ENCODE results near the gene SPINK1. TPM values are rescaled to one million over a fixed set of nuclear protein-coding genes. Genes with fewer than 3 reads are reported as not detected.
"Not testable (repeated sequence)": the region's sequence is repeated elsewhere in the genome, so short reads cannot be mapped to it uniquely, and the experiment has no call there.

SPINK1 gene, protein sequence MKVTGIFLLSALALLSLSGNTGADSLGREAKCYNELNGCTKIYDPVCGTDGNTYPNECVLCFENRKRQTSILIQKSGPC
- 0.21 TPM for total RNA-seq

GRCh38 chr5:147831465-147831864, at the start of gene SPINK1:
Gene SPINK1, minus strand, starts transcription at chr5:147831671. Its CDS starts 94 bp downstream, at chr5:147831577.
- Histone ChIP-seq H3K27me3 (ENCODE audit: insufficient read depth, low read length) (no peaks in the 10 kb centered on the region), H3K4me1 (ENCODE audit: insufficient read depth, low read length) (no peaks in the 10 kb centered on the region), H3K4me3 (ENCODE audit: low read length) (no peak within 1 kb of the TSS), H3K9me3 (ENCODE audit: low read depth, low read length) (no peaks in the 10 kb centered on the region)

GRCh38 chr5:147880487-147880886, 49.0 kb upstream of the SPINK1 start:
- no peak overlapping the region for H3K4me3 ChIP-seq (ENCODE audit: low read length)
- no peaks in the 10 kb centered on the region for H3K4me1 ChIP-seq (ENCODE audit: insufficient read depth, low read length)
- H3K9me3 ChIP-seq (ENCODE audit: low read depth, low read length) = no peaks in the 10 kb centered on the region
- H3K27me3 ChIP-seq (ENCODE audit: insufficient read depth, low read length) = no peaks in the 10 kb centered on the region

- Histone ChIP-seq H3K4me3 (ENCODE audit: low read length) (no peak overlapping the region), H3K9me3 (ENCODE audit: low read depth, low read length) (no peaks in the 10 kb centered on the region), H3K27me3 (ENCODE audit: insufficient read depth, low read length) (no peaks in the 10 kb centered on the region), H3K4me1 (ENCODE audit: insufficient read depth, low read length) (no peaks in the 10 kb centered on the region)
Measured at GRCh38 chr5:147879784-147880183, 48.3 kb upstream of the SPINK1 start.

DNA sequence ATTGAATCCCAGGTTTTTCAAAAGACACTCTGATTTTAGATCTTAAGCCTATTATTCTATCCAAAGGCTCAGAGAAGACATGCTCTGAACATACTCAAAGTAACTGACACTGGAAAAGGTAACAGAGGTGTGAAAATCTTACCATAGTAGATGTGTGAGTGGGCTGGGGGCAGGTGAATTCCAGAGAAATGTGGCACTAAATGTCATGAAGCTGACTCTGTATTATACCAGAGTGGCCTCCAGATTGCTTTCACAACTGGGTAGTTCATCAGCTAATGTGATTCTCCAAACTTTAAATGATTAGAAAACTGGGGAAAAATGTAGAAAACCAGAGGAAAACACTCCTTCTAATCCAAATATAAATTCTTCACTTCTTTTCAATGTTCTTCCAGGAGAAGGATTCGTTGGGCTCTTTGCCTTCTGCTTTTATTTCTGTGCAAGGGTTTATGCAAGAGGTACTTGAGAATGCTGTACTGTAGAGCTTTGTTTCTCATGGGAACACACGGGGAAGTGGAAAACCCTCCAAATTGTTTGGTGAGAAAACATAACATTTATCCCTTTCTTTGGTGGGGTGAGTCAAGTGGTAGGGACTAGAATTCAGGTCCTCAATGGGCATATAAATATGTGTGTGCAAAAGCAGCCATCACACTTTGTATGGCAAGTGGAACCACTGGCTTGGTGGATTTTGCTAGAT, 46.7 kb upstream of the SPINK1 start, which contains the start of gene SCGB3A2:
SCGB3A2 (plus strand) TSS at position 646 of the 694 bp plus-strand sequence. CDS start 93 bp downstream, outside the sequence.
- Histone ChIP-seq H3K4me3 (ENCODE audit: low read length) (no peak within 1 kb of the TSS), H3K27me3 (ENCODE audit: insufficient read depth, low read length) (no peaks in the 10 kb centered on the region), H3K9me3 (ENCODE audit: low read depth, low read length) (no peaks in the 10 kb centered on the region), H3K4me1 (ENCODE audit: insufficient read depth, low read length) (no peaks in the 10 kb centered on the region)

GRCh38 chr5:147876626-147877025, 45.2 kb upstream of the SPINK1 start:
- H3K4me3 ChIP-seq (ENCODE audit: low read length) = no peak overlapping the region
- no peaks in the 10 kb centered on the region for H3K9me3 ChIP-seq (ENCODE audit: low read depth, low read length)
- no peaks in the 10 kb centered on the region for H3K27me3 ChIP-seq (ENCODE audit: insufficient read depth, low read length)
- H3K4me1 ChIP-seq (ENCODE audit: insufficient read depth, low read length) = no peaks in the 10 kb centered on the region

DNA sequence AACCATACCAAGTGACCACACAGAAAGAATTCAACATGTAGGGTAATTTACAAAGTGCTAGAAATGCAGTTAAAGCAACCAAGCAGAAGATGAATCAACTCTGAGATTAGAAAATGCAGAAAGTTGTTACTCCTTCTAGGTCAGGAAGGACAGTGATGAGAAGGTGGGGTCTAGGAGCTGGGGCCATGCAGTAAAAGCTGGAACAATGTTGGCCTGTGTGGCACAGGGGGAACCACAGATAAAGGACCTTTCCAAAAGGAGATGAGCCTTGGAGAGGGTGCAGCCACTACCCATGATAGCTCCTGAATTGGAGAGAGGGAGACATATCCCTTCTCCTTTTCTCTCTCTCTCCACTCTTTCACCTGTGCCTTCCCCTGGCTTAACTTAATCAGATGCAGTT, 44.7 kb upstream of the SPINK1 start:
- Histone ChIP-seq H3K4me1 (ENCODE audit: insufficient read depth, low read length) (no peaks in the 10 kb centered on the region), H3K9me3 (ENCODE audit: low read depth, low read length) (no peaks in the 10 kb centered on the region), H3K4me3 (ENCODE audit: low read length) (no peak overlapping the region), H3K27me3 (ENCODE audit: insufficient read depth, low read length) (no peaks in the 10 kb centered on the region)

- Histone ChIP-seq H3K4me3 (ENCODE audit: low read length) (no peak overlapping the region), H3K27me3 (ENCODE audit: insufficient read depth, low read length) (no peaks in the 10 kb centered on the region), H3K4me1 (ENCODE audit: insufficient read depth, low read length) (no peaks in the 10 kb centered on the region), H3K9me3 (ENCODE audit: low read depth, low read length) (no peaks in the 10 kb centered on the region)
Measured at GRCh38 chr5:147874910-147875367, 43.5 kb upstream of the SPINK1 start.

GRCh38 chr5:147874118-147874875, 42.8 kb upstream of the SPINK1 start:
- H3K4me3 ChIP-seq (ENCODE audit: low read length) = not testable (repeated sequence)

DNA sequence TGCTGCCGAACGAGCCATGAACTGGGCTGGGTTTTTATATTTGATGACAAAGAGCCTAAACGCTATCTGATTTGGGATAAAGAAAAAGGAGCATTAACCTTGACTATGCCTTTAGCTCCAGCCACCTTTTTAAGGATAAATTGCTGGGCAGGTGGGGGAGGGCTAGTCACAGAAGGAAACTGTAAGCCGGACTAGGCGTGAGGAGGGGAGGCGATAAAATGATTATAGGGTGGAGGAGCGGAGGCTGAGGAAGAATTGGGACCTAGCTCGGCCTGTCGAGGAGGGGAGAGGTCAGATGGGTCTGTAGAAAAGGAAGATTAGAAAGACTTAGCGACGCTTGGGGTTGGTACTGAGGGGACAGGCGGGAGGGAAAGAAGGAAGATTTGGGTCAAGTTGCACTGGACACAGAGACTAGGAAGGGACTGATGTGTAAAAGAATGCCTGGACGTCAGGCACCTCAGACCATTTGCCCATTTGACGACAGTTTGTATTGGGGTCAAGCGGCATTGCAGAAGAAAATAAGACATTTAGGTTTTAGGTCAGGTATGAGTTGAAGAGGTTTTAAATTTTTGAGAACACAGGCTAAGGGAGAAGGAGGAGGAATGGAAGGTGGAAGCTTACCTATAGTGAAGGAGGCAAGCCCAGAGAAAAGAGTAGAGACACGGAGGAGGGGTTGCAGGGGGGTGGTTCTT, 41.4 kb upstream of the SPINK1 start:
- H3K4me3 ChIP-seq (ENCODE audit: low read length); H3K27me3 ChIP-seq (ENCODE audit: insufficient read depth, low read length); H3K4me1 ChIP-seq (ENCODE audit: insufficient read depth, low read length); H3K9me3 ChIP-seq (ENCODE audit: low read depth, low read length): not testable (repeated sequence)

More at GRCh38 chr5:147874118-147874875, 42.8 kb upstream of the SPINK1 start:
- not testable (repeated sequence) for H3K27me3 ChIP-seq (ENCODE audit: insufficient read depth, low read length); H3K9me3 ChIP-seq (ENCODE audit: low read depth, low read length); H3K4me1 ChIP-seq (ENCODE audit: insufficient read depth, low read length)

DNA sequence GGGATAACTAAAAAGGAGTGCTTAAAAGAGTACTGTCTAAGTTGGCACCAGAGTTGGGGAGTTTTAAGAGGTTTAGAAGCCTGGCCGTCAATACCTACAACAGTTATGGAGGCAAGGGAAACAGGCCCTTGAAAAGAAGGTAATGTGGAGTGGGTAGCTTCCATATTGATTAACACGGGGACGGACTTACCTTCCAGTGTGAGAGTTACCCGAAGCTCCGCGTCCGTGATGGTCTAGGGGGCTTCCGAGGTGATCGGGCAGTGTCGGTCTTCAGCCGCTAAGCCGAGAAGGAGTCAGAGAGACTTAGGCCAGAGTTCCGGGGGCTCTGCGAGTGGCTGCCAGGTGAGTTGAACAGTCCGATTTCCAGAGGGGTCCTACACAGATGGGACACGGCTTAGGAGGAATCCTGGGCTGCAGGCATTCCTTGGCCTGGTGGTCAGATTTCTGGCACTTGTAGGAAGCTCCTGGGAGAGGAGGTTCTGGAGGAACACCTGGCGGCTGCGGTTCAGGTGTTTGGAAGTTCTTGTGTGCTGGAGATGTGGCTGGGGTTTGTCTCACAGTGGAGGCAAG, 40.6 kb upstream of the SPINK1 start:
- not testable (repeated sequence) for H3K27me3 ChIP-seq (ENCODE audit: insufficient read depth, low read length); H3K9me3 ChIP-seq (ENCODE audit: low read depth, low read length); H3K4me3 ChIP-seq (ENCODE audit: low read length); H3K4me1 ChIP-seq (ENCODE audit: insufficient read depth, low read length)

GRCh38 chr5:147869892-147870291, 38.4 kb upstream of the SPINK1 start:
- not testable (repeated sequence) for H3K4me1 ChIP-seq (ENCODE audit: insufficient read depth, low read length); H3K27me3 ChIP-seq (ENCODE audit: insufficient read depth, low read length); H3K9me3 ChIP-seq (ENCODE audit: low read depth, low read length); H3K4me3 ChIP-seq (ENCODE audit: low read length)

DNA sequence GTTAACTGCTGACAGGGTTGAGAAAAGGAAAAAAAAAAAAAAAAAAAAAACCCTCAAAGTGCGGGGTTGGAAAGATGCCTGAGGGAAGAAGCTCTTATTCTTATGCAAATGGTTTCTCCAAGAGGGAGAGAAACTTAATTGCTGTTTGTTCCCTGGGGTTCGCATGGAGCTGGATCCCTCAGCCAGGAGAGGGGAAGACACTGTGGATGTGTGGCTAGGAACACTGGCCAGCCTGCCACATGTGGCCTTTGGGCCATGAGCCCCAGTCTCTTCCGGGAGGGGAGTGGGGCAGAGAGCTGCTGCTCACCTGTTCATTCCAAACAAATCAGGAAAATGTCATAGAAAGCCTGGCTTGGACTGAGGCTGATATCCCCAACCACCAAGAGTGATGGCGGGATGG, 37.6 kb upstream of the SPINK1 start:
- Histone ChIP-seq H3K4me1 (ENCODE audit: insufficient read depth, low read length) (no peaks in the 10 kb centered on the region), H3K4me3 (ENCODE audit: low read length) (no peak overlapping the region)

GRCh38 chr5:147863454-147864158, 32.1 kb upstream of the SPINK1 start:
- Histone ChIP-seq H3K9me3 (ENCODE audit: low read depth, low read length) (no peaks in the 10 kb centered on the region), H3K4me1 (ENCODE audit: insufficient read depth, low read length) (no peaks in the 10 kb centered on the region), H3K4me3 (ENCODE audit: low read length) (no peak overlapping the region), H3K27me3 (ENCODE audit: insufficient read depth, low read length) (no peaks in the 10 kb centered on the region)

More for the DNA sequence above, 37.6 kb upstream of the SPINK1 start:
- H3K27me3 ChIP-seq (ENCODE audit: insufficient read depth, low read length) = no peaks in the 10 kb centered on the region
- no peaks in the 10 kb centered on the region for H3K9me3 ChIP-seq (ENCODE audit: low read depth, low read length)

DNA sequence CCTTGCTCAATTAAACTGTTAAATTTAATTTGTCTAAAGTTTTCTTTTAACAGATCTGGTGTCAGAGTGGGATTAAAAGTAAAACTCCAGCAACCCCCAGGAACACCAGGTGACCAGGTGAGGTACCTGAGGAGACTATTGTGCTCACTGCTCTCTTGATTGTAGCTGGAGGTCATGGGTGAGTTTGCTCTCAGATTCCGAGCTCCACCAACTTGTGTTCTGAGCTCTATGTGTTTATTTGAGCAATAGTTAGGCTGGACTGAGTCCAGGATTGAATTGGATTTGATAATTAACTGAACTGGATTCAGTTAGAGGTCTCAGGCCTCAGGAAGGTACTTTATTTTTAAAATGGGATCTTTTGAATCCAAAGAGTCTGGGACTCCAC, 29.2 kb upstream of the SPINK1 start:
- H3K4me3 ChIP-seq (ENCODE audit: low read length) = no peak overlapping the region
- H3K9me3 ChIP-seq (ENCODE audit: low read depth, low read length) = no peaks in the 10 kb centered on the region
- no peaks in the 10 kb centered on the region for H3K27me3 ChIP-seq (ENCODE audit: insufficient read depth, low read length)

More for the DNA sequence above, 29.2 kb upstream of the SPINK1 start:
- H3K4me1 ChIP-seq (ENCODE audit: insufficient read depth, low read length) = no peaks in the 10 kb centered on the region

Data from mononuclear cell (primary cell).